HG02884 (cell line): ENCODE results near the gene FRMD8.

Experiments
- ATAC-seq: cut with Tn5 transposase; IDR thresholded peaks from one replicate; pipeline ENCODE4 v1.9.1; 2021; ENCODE audit warnings: mild to moderate bottlenecking, moderate library complexity; ENCODE audit not compliant: unreplicated experiment

Gene FRMD8

DNA sequence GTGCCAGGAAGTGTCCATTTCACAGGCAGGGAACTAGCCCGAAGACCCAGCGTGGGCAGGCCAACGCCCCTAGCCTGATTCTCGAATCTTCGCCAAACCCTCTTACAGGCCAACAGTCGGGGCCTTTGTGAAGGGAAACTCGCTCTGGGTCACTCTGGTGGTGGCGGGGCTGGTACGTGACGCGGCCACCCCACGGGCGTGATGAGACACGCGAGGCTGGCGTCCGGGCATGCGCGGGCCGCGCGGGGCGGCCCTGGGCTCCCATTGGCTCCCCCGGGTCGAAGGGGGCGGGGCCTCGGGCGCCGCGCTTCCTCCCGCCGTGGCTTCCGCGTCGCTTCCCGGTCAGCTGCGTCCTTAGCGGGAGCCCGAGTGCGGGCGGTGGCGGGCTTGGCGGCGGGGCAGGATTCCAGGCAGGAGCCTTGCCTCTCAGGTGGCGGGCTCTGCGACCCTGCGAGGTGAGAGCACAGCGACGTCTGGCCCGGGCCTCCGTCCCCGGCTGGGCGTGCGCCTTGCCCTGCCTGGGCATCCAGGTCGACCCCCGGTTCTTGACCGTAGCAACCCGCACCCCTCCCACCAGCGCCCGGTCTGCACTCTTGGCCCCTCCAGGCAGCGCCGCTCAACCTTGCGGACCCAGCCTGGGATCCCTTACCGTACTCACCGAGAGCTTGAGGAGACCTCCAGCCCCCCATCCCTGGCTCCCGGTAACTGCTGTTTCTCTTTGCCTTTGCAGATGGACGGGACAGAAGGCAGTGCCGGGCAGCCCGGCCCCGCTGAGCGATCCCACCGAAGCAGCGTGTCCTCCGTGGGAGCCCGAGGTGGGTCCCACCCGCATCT is at the start of gene FRMD8:
FRMD8 (plus strand) TSS at position 331 of the 834 bp plus-strand sequence; CDS start at position 731, 400 bp downstream.
- ATAC-seq = no peak

DNA sequence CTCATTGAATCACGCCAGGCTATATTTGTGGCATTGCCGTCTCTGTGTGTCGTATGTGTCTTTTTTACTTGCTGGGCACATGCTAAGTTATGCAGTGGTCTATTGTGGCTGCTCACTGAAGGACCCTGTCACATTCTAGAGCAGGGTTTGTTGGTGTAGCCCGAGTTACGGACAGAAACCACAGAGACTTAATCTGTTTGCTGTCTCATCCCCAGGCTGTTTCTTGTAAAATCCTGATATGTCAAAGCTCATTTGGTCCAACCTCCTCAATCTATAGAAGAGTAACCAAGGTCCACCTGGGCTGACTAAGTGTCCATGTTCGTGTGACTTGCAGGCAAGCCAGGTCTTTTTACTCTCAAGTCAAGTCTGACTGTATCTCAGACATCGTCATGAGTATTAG is 47.8 kb upstream of the FRMD8 start:
- no peak for ATAC-seq

DNA sequence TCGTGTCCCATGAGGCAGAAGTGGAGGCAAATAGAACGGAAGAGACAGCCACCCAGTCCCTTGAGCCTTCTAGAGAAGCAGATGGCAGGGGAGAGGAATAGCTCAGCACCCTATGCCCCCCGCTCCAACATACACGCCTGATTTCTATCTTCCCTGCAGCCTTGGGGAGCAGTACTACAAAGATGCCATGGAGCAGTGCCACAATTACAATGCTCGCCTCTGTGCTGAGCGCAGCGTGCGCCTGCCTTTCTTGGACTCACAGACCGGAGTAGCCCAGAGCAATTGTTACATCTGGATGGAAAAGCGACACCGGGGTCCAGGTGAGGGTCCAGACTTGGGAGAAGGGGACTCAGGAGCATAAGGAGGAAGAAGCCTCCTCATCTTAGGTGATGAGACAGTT is 46.2 kb upstream of the FRMD8 start:
- no peak for ATAC-seq

GRCh38 chr11:65341856-65342255 is 44.6 kb upstream of the FRMD8 start:
- ATAC-seq = no peak

GRCh38 chr11:65351511-65351910 is 34.9 kb upstream of the FRMD8 start:
- no peak for ATAC-seq

- ATAC-seq = no peak
These were observed 33.7 kb upstream of the FRMD8 start for GRCh38 chr11:65352783-65353182.

DNA sequence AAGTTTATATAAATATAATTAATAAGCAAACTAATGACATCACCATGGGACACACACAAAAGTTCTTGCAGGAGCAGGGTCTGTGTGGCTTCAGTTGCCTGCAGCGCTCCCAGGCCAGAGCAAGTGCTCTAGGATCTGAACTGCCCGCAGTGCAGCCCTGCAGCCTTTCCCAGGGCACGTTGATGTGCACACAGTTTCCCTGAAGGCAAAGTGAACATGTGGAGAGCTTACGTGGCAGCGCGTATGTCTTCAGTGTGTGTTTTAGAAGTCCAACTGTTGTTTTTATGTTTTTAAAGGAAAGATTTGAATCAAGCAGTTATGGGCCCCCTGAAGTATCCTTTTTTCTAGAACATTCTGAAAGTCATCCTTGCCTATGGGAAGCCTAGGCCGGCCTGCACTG is 33.1 kb upstream of the FRMD8 start:
- no peak for ATAC-seq

DNA sequence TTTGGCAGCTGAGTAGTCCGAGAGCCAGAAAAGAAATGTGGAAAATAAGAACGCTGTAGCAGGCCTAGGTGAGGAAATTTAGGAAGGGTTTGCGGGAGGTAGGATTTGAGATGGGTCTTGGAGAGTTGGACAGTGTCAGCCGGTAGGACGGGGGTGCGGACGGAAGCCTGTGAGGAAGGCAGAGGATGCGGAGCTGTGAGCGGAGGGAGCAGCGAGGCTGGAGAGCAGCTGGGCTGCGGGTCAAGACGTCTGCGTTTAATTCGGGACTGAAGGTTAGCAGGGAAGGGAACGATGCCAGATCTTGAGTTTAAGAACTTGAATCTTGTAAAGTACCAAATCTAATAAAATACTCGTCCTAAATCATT is 32.6 kb upstream of the FRMD8 start:
- no peak for ATAC-seq

- peak; percentile 84 for ATAC-seq
These were observed 32.0 kb upstream of the FRMD8 start, which contains the start of gene TIGD3 for GRCh38 chr11:65354265-65355012. Gene TIGD3, plus strand, starts transcription at chr11:65354751. Its CDS starts 1,058 bp downstream, at chr11:65355809.

DNA sequence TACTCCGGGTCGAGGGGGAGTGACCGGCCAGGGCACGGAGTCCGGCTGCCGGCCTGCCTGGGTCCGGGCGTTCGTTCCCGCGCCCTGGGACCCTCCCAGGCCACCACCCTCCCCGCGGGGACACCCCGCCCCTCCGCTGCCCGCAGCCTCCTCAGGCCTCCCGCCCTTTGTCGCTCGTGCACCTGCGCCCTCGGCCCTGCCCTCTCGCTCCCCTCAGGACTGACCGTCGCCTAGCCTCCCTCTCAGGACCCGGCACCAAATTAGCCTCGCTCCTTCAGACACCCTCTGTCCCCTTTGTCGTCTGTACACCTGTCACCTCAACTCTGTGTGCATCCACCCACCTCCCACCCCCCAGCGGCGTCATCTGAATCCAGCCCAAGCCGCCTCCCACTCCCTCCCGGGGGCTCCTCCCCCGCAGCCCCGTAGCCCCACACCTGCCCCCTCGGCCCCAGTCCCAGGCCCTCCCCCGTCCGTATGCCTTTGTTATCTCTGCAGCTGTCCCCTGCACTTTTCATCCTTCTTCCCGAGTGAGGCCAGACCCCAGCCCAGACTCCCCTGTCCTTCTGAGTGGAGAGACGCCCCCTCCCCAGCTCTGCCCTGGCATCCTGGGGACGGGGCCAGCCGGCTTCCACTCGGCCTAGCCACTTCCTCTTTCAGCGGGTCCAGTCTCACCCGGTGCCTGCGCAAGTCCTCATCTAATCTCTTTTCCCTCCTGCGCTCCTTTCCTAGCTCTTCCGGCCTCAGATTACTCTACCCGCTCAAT is 31.2 kb upstream of the FRMD8 start:
- no peak for ATAC-seq

- ATAC-seq = no peak
These were observed 30.6 kb upstream of the FRMD8 start for GRCh38 chr11:65355776-65356393.

GRCh38 chr11:65356394-65356972 is 30.0 kb upstream of the FRMD8 start:
- ATAC-seq = no peak

DNA sequence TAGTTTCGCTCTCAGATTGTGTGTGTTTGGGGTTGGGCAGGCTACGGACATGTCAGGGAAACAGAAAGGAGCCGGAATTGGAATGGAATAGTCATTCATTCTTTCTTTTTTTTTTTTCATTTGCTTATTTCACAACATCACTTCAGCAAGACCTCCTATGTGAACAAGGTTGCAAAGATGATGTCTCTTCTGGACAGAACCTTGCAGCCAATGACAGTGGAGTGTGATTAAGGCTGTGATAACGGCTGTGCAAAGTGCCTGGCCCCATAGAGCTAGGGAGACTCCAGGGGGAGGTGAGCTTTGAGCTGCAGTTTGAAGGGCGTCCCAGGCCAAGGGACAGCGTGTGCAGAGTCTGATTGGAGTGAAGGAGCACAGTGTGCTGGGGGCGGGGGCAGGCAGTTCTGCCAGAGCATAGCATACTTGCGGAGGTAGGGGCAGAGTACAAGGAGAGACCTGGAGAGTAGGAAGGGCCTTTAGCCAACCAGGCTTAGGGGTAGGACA is 28.5 kb upstream of the FRMD8 start:
- no peak for ATAC-seq

DNA sequence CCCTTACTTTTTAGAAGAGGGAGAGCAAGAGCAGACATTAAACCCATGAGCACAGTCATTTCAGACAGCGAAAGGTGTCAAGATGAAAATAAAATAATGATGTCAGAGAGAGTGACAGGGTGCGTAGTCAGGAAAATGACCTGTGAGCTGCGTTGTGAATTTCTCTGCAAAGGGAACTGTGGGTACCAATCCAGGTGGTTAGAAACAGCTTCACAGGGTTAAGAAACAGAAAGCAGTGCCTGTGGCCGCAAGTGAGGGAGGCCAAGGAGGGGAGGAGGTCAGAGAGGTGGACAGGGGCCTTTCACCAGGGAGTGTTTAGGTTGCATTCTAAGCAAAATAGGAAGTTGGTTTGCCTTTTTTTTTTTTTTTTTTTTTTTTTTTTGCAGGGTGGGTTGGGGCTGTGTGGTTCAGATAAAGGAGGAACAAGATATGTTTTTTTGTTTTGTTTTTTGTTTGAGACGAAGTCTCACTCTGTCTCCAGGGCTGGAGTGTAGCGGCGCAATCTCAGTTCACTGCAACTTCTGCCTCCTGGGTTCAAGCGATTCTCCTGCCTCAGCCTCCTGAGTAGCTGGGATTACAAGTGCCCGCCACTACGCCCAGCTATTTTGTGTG is 24.0 kb upstream of the FRMD8 start:
- ATAC-seq = no peak

GRCh38 chr11:65362966-65363365 is 23.5 kb upstream of the FRMD8 start:
- ATAC-seq = no peak

DNA sequence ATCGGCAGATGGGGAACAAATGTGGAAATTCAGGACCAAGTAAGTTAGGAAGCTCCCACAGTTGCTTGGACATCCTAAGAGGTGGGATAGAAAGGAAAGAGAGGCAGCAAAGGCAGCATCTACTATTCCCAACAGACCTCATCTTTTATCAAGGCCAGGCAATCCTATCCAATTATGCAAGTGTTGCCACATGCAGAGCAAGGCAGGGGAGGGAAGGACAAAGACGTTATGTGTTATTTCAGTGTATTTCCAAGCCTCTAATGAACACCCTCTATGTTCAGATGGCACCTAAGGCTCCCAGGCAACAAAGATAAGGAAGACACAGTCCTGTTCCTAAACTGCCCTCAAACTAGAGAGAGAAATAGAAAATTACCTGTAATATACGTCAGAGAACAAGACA is 22.7 kb upstream of the FRMD8 start:
- ATAC-seq = no peak

DNA sequence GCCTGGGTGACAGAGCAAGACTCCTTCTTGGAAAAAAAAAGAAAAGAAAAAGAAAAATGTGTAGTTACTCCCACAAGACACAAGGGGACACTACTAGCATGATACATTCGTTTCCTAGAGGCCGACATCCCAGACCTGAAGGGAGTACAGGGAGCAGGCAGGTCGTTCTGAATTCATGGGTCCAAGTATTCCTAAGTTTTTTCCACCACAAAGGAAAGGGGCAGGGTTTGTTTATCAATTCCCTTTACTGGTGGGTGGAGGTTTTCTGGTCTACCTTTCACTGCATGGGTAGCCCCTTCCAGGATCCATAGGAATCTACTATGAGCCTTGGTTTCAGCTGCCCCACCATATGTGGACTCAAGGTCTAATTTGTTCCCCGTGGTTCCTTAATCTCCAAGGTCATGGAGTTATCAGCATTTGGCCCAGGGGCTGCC is 20.1 kb upstream of the FRMD8 start:
- no peak for ATAC-seq

- no peak for ATAC-seq
These were observed 15.8 kb upstream of the FRMD8 start for GRCh38 chr11:65370659-65371049.

- ATAC-seq = no peak
These were observed 12.4 kb upstream of the FRMD8 start for GRCh38 chr11:65373839-65374580.
